ENCODE results near the gene TUB.

DNA sequence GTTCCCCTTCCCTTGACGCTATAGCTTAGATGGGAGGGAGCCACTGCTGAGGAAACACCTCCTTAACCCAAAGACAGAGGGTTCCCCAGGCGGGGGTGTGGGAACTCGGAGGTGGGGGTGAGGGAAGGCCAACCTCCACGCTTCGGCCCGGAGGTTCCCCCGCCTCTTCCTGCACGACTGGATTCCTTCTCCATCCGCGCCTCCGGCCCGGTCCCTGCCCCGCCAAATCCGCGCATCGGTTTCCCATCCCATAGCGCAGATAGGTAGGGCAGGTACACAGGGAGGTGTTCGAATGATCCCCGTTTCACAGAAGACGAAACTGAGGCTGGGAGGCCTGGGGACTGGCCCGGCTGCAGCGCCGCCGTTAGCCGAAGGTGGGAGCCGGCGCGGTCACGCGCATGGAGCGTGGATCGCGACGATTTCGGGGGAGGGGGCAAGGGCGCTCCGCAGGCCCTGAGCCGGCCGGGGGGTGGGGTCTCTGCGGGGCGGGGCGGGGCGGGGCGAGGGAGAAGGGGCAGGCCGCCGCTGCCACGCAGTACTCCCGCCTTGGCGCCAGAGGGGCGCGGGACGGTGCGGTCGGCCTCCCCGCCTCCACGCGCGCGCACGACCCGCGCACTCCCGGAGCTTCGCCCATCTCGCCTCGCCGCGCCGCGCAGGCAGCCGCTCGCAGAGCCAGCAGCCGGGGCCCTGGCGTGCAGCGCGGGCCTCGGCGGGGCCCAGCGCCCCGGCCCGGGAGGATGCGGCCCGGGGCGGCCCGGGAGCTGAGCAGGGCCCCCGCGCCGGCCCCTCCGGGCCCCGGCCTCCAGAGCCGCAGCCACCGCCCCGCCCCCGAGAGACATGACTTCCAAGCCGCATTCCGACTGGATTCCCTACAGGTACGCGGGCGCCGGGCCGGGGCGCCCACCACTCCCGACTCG, at the start of gene TUB:
- TF ChIP-seq, protein P1, sequence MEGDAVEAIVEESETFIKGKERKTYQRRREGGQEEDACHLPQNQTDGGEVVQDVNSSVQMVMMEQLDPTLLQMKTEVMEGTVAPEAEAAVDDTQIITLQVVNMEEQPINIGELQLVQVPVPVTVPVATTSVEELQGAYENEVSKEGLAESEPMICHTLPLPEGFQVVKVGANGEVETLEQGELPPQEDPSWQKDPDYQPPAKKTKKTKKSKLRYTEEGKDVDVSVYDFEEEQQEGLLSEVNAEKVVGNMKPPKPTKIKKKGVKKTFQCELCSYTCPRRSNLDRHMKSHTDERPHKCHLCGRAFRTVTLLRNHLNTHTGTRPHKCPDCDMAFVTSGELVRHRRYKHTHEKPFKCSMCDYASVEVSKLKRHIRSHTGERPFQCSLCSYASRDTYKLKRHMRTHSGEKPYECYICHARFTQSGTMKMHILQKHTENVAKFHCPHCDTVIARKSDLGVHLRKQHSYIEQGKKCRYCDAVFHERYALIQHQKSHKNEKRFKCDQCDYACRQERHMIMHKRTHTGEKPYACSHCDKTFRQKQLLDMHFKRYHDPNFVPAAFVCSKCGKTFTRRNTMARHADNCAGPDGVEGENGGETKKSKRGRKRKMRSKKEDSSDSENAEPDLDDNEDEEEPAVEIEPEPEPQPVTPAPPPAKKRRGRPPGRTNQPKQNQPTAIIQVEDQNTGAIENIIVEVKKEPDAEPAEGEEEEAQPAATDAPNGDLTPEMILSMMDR (IDR thresholded peaks at IDR 0.05): no peak
- TF ChIP-seq EZH2 (IDR thresholded peaks at IDR 0.05; ENCODE audit: borderline replicate concordance, insufficient read depth, low read depth, low read length, poor library complexity, severe bottlenecking): no peak

All from B cell (primary cell).